Measurements from ENCODE around the gene FRMD4A. TPM values are rescaled to one million over a fixed set of nuclear protein-coding genes. Genes with fewer than 3 reads are reported as not detected.

Gene FRMD4A
- total RNA-seq, 2 experiments from 2014 or later, result 0.30 to 0.35 TPM

DNA sequence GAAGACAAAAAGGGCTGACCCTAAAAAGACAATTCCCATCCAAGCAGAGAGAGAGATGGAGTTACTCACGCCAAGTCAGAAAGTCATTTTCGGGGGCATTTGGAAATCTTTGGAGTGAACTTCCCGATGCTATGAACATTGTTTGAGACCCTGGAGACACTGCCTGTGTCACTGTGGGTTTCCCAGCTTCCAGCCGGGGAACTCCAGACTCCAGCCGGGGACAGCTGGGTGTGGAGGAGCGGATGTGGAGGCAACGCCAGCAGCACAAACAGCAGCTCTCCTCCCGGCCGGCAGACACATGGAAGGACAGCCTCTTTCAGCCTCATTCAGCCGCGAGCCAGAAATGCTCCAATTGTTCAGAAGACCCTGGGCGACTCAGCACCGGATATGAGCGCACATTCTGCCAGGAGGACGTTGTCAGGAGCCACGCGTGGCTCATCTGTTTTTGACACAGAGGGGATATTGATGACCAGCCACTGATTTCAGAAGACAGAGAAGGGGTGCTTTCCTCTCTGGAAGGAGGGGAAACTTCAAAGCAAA lies 646.4 kb downstream of the FRMD4A start:
- DNase-seq, result no peak
- no peaks in the 10 kb centered on the region for H3K4me1 Mint-ChIP-seq
- ChIA-PET CTCF (no interaction called here), POLR2A (no interaction called here)
- H3K27me3 Mint-ChIP-seq, result peaks cover 3% of the 10 kb centered on the region
- no peaks in the 10 kb centered on the region for H3K36me3 Mint-ChIP-seq (ENCODE audit: low read depth)
- no peaks in the 10 kb centered on the region for H3K9me3 Mint-ChIP-seq
- no peak overlapping the region for H3K27ac Mint-ChIP-seq
- no peak overlapping the region for H3K4me3 Mint-ChIP-seq

DNA sequence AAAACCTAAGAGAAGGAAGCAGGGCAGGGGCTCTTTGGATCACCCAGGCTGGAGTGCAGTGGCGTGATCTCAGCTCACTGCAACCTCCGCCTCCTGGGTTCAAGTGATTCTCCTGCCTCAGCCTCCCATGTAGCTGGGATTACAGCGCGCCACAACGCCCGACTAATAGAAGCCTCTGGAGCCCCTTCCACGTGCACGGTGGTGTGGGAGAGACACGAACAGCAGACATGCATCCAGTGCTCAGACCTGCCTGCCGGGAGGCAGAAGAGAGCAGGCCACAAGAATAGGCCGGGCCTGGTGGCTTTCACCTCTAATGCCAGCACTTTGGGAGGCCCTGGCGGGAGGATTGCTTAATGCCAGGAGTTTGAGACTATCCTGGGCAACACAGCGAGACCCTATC lies 647.7 kb downstream of the FRMD4A start:
- POLR2A ChIA-PET, result no interaction called here
- peaks cover 3% of the 10 kb centered on the region for H3K27me3 Mint-ChIP-seq

DNA sequence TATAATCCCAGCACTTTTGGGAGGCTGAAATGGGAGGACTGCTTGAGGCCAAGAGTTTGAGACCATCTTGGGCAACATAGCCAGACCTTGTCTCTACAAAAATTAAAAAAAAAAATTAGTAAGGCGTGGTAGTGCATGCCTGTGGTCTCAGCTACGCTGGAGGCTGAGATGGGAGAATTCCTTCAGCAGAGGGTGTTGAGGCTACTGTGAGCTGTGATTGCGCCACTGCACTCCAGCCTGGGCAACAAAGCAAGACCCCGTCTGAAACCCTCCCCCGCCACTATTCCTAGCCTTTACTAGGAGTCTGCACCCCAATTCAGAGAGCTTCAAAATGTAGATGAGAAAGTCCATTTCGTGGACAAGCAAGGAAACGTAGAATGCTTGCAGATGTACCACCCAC lies 648.8 kb downstream of the FRMD4A start:
- Mint-ChIP-seq H3K4me1 (no peaks in the 10 kb centered on the region), H3K27me3 (peaks cover 6% of the 10 kb centered on the region), H3K4me3 (no peak overlapping the region), H3K36me3 (ENCODE audit: low read depth) (no peaks in the 10 kb centered on the region), H3K9me3 (no peaks in the 10 kb centered on the region), H3K27ac (no peak overlapping the region)
- no peak for DNase-seq
- POLR2A ChIA-PET, result no interaction called here
- CTCF ChIA-PET, result no interaction called here

More for the DNA sequence above, 647.7 kb downstream of the FRMD4A start:
- CTCF ChIA-PET, result no interaction called here
- DNase-seq, result no peak
- Mint-ChIP-seq H3K27ac (no peak overlapping the region), H3K4me3 (no peak overlapping the region), H3K4me1 (no peaks in the 10 kb centered on the region), H3K9me3 (no peaks in the 10 kb centered on the region), H3K36me3 (ENCODE audit: low read depth) (no peaks in the 10 kb centered on the region)

DNA sequence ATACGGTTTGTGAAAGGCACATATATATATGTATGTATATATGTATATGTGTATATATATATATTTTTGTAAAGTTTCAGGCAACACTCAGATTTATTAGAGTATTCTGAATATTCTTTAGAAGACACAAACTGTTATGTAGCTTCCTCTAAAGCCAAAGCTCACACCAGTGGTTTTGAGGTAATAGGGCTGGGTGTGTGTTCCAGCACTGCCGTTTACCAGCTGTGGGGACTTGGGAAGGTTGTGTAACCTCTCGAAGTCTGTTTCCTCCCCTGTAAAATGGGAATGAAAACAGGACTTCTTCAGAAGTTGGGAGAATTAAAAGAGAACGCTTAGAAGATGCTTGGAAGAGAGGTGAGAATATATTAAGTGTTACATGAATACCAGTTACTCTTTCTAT lies 649.2 kb downstream of the FRMD4A start:
- no peak for DNase-seq
- no peaks in the 10 kb centered on the region for H3K36me3 Mint-ChIP-seq (ENCODE audit: low read depth)
- H3K9me3 Mint-ChIP-seq, result no peaks in the 10 kb centered on the region
- ChIA-PET POLR2A (no interaction called here), CTCF (no interaction called here)
- no peak overlapping the region for H3K27ac Mint-ChIP-seq
- H3K27me3 Mint-ChIP-seq, result peaks cover 7% of the 10 kb centered on the region
- no peak overlapping the region for H3K4me3 Mint-ChIP-seq
- H3K4me1 Mint-ChIP-seq, result no peaks in the 10 kb centered on the region

DNA sequence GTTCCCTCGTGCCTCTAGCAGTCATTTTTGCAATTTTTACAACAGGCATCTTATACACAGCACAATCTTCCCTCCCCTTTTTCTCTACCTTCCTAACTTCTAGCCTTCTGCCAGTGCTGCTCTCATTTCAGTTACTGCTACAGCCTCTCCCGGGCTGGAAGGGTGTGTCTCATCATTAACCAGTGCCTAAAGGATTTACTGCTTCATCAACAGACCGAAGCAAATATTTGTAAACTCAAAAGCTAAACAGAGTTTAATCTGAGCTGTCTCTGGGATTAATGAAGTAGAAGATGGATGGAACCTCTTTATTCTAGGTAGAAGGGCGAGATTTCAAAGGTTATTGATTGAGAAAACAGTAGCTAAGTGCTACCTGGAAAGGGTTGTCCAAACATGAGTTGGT lies 649.6 kb downstream of the FRMD4A start:
- Mint-ChIP-seq H3K27ac (no peak overlapping the region), H3K4me3 (no peak overlapping the region), H3K36me3 (ENCODE audit: low read depth) (no peaks in the 10 kb centered on the region), H3K4me1 (no peaks in the 10 kb centered on the region), H3K27me3 (peaks cover 7% of the 10 kb centered on the region), H3K9me3 (no peaks in the 10 kb centered on the region)
- DNase-seq, result no peak
- ChIA-PET CTCF (no interaction called here), POLR2A (no interaction called here)

DNA sequence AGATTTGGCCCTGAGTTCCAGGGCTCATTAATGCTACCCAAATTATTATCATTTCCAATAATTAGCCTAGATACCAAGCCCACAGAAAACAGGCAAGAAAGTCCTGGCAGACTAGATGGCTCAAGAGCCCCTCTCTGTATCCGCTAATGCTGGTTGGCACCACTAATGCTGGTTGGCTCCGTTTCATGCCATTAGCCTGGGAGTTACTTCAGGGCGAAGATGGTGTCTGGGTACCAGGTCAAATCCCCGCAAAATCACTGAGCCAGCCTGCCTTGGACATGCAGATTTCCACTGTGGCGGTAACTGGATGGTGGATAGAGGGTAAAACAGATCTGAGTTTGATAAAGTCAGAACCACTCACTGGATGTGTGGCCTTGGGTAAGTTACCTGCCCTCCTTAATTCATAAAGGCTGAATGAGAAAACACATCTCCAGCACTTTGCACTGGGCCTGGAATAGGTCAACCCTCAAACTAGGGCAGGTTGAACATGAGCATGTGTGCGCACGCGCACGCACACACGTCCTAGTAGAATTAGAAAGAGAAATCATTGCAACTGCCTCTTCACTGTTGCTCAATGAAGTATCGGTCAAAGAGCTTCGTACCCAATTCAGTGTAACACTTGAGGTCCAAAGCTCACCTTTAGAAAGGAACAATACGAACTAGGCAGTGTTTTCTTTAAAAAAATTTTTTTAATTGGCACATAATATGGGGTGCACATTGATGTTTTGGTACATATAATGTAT lies 652.5 kb downstream of the FRMD4A start:
- H3K27me3 Mint-ChIP-seq, result peaks cover 7% of the 10 kb centered on the region
- CTCF ChIA-PET, result interaction anchor here (1.2 kb wide), 1 partner anchor 19 kb away, joined by 3 read pairs; no protein-coding TSS in a partner anchor
- no peak overlapping the region for H3K27ac Mint-ChIP-seq
- H3K9me3 Mint-ChIP-seq, result no peaks in the 10 kb centered on the region
- H3K36me3 Mint-ChIP-seq (ENCODE audit: low read depth), result no peaks in the 10 kb centered on the region
- POLR2A ChIA-PET, result no interaction called here
- no peak overlapping the region for H3K4me3 Mint-ChIP-seq
- no peaks in the 10 kb centered on the region for H3K4me1 Mint-ChIP-seq
- DNase-seq, result no peak

DNA sequence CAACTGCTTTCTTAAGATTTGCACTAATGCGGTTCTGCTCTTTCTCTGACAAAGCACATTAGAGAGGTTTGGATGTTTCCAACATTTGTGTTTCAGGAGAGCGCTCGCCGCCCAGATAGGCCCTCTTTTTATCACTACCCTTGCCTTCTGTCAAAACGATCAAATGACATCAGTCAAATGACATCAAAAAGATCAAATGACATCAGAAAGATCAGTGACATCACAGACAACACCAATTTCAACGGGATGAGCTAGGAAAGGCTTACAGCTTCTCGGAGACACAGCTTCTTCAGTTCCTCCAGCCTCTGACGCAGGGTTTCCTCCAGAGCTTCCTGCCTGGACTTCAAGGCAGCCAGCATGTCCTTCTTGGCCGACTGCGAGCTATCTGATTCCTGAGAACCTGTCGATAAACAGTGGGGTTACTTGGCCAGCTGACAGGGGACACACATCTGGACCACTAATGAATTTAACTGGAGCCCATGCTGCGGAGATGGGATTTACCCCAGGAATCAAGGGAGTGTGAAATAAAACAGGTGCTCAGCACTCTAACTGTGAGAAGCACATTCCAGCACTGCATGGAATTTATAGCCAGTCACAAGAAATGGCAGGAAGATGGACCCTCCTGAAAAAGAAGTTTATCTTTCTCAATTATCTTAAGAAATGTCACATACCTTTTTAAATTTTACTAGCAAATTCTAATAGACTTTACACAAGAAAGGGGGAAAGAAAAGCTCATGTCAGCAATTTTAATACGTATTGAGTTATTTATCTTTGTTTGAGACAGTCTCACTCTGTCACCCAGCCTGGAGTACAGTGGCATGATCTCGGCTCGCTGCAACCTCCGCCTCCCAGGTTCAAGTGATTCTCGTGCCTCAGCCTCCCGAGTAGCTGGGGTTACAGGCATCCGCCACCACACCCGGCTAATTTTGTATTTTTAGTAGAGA lies 655.8 kb downstream of the FRMD4A start:
- DNase-seq, result no peak
- ChIA-PET CTCF (no interaction called here), POLR2A (no interaction called here)
- H3K36me3 Mint-ChIP-seq (ENCODE audit: low read depth), result no peaks in the 10 kb centered on the region
- no peak overlapping the region for H3K4me3 Mint-ChIP-seq
- H3K9me3 Mint-ChIP-seq, result no peaks in the 10 kb centered on the region
- peaks cover 4% of the 10 kb centered on the region for H3K27me3 Mint-ChIP-seq
- H3K4me1 Mint-ChIP-seq, result no peaks in the 10 kb centered on the region
- no peak overlapping the region for H3K27ac Mint-ChIP-seq

DNA sequence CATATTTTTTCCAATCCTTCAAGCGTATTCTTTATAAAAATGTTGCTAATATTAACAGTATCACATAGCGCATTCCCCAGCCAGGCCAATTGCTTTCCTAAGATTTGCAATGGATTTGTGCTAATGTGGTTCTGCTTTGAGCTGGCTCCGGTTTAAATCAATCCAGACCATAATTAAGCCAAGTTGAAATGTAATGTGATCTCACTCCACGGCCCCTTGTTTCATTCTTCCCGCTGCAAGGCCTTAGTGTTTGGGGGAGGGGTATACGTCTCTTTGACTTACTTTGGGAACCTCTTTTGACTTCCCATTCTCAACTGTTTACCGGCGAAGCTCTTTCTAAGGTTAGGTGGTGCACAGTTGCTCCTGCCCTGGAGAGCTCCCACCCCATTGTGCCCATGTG lies 657.6 kb downstream of the FRMD4A start:
- POLR2A ChIA-PET, result no interaction called here
- Mint-ChIP-seq H3K4me1 (no peaks in the 10 kb centered on the region), H3K27ac (no peak overlapping the region), H3K9me3 (no peaks in the 10 kb centered on the region), H3K36me3 (ENCODE audit: low read depth) (no peaks in the 10 kb centered on the region), H3K27me3 (peaks cover 4% of the 10 kb centered on the region), H3K4me3 (no peak overlapping the region)
- DNase-seq, result no peak
- CTCF ChIA-PET, result no interaction called here

DNA sequence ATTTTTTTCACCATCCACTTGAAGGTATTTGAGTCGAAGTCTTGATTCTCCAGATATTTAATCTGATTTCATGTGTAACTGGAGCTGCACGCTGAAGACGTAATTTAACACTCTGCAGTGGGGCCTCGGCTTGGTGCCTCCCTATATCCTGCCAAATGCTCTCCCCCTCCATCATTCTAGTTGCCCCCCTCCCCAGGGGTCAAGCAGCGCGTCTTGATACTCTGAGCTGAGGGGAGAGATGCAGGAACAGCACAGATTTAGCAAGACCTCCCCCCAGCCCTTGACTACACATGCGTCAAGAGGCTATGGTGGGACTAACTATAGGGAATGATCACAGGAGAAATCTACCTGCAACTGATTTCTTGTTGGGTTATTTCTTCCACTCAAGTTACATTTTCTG lies 658.2 kb downstream of the FRMD4A start:
- no peak for DNase-seq
- Mint-ChIP-seq H3K36me3 (ENCODE audit: low read depth) (no peaks in the 10 kb centered on the region), H3K4me3 (no peak overlapping the region), H3K27ac (no peak overlapping the region), H3K9me3 (no peaks in the 10 kb centered on the region), H3K4me1 (no peaks in the 10 kb centered on the region), H3K27me3 (peaks cover 4% of the 10 kb centered on the region)
- POLR2A ChIA-PET, result no interaction called here
- CTCF ChIA-PET, result no interaction called here

DNA sequence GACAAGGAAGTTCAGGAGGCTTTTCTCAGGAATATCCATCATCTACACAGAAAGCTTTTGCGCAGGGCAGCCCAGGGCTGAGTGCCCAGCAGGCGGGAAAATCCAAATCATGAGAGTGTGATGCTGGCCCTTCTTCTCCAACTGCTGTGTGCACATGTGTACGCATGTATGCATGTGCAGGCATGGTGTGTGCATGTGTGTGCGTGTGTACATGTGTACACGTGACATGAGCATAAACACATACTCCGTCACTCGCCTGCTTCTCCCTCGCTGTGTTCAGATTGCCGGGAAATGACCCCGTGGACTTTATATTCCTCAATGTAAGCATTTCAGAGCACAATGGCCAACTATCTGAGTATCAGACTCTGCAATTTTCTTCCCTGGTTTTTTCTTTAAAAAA lies 658.8 kb downstream of the FRMD4A start:
- H3K4me1 Mint-ChIP-seq, result no peaks in the 10 kb centered on the region
- H3K27me3 Mint-ChIP-seq, result peaks cover under 1% of the 10 kb centered on the region
- H3K36me3 Mint-ChIP-seq (ENCODE audit: low read depth), result no peaks in the 10 kb centered on the region
- no peaks in the 10 kb centered on the region for H3K9me3 Mint-ChIP-seq
- no peak overlapping the region for H3K27ac Mint-ChIP-seq
- POLR2A ChIA-PET, result no interaction called here
- no peak overlapping the region for H3K4me3 Mint-ChIP-seq
- CTCF ChIA-PET, result no interaction called here
- no peak for DNase-seq

DNA sequence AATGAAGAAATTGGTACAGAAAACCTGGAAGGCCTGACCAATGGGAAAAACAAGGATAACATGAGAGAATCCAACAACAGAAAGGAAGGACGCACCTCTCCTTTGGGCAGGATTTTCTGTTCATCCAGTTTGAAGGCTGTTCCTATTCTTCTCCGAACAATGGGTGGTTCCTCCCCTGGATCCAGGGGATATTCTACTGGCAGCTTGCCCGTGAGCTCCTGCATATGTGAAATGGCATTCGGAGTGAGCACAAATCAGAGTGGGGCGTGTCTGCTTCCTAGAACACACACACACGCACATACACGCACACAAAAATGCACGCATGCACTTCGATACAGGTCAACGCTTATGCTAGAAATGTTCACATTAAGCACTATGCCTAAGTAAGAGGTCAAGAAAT lies 660.4 kb downstream of the FRMD4A start:
- Mint-ChIP-seq H3K36me3 (ENCODE audit: low read depth) (no peaks in the 10 kb centered on the region), H3K9me3 (no peaks in the 10 kb centered on the region), H3K4me1 (no peaks in the 10 kb centered on the region), H3K27ac (no peak overlapping the region), H3K4me3 (no peak overlapping the region), H3K27me3 (no peaks in the 10 kb centered on the region)
- no peak for DNase-seq
- CTCF ChIA-PET, result no interaction called here
- POLR2A ChIA-PET, result no interaction called here

DNA sequence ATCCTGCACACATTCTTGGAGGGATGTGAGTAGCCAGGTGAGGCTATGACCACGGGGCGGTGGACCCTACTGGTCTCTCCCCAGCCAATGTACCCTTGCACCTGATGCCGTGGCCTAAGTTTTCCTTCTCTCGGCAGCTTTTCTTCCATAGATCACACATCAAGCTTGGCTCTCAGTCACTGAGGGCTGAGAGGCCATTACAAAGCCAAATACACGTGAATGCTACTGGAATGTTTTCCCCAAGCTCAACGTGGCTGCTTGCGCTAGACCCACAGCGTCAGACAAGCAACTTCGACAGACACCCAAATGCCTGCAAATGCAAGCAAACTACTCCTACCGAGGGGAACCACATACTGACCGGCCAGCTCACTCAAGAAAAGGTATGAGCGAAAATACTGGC lies 660.8 kb downstream of the FRMD4A start:
- ChIA-PET CTCF (no interaction called here), POLR2A (no interaction called here)
- Mint-ChIP-seq H3K36me3 (ENCODE audit: low read depth) (no peaks in the 10 kb centered on the region), H3K27ac (no peak overlapping the region), H3K9me3 (no peaks in the 10 kb centered on the region), H3K4me3 (no peak overlapping the region), H3K4me1 (no peaks in the 10 kb centered on the region), H3K27me3 (no peaks in the 10 kb centered on the region)
- no peak for DNase-seq

DNA sequence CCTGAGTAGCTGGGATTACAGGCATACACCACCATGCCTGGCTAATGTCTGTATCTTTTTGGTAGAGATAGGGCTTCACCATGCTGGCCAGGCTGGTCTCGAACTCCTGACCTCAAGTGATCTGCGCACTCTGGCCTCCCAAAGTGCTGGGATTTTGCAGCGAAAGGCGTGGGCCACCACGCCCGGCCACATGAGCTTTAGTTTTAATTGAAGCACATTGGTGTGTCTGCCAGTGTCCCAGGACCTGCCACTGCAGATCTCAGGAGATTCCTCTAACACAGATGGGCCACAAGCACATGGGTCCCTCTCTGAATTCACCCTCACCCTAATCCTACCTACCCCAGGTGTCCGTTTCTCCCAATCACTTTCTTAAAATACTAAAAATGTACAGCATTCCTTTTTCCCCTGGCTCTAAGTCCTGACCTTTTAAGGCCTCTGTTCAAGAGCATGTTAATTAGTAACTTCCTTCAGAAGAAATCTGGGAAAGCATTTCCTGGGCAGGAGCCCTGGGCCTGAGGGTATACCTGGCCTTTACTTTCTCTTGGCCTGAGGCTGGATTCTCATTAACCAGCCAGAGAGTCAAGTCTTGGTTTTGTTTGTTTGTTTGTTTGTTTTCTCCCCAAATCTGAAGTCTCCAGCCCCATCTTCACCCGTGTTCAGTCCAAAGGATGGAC lies 661.4 kb downstream of the FRMD4A start:
- H3K27me3 Mint-ChIP-seq, result no peaks in the 10 kb centered on the region
- no peak overlapping the region for H3K4me3 Mint-ChIP-seq
- H3K36me3 Mint-ChIP-seq (ENCODE audit: low read depth), result no peaks in the 10 kb centered on the region
- H3K4me1 Mint-ChIP-seq, result no peaks in the 10 kb centered on the region
- no peak for DNase-seq
- ChIA-PET CTCF (interaction anchor here (0.8 kb wide), 1 partner anchor 10 kb away, joined by 4 read pairs; no protein-coding TSS in a partner anchor), POLR2A (no interaction called here)
- H3K27ac Mint-ChIP-seq, result no peak overlapping the region
- no peaks in the 10 kb centered on the region for H3K9me3 Mint-ChIP-seq

All from activated CD4-positive, alpha-beta memory T cell treated with anti-CD3 and anti-CD28 coated beads, Interleukin-2, amount 10 ng/mL, durations not matched to agents 7 days and 5 days (primary cell).